Activated CD8-positive, alpha-beta T cell treated with anti-CD3 and anti-CD28 coated beads for 36 hours (primary cell): ENCODE results near the gene SAMD11. TPM values are rescaled to one million over a fixed set of nuclear protein-coding genes. Genes with fewer than 3 reads are reported as not detected.
A peak's percentile ranks its signal among the peaks of the same experiment; 100 is the strongest.

Experiments
- ATAC-seq: fragments of 200-7000 bp; cut with Tn5 transposase; one replicate; pipeline ENCODE4 v1.10.0; 2021; ENCODE audit warnings: mild to moderate bottlenecking, moderate library complexity
- CTCF ChIA-PET: fragments of 350-600 bp; sonication (Branson Sonifier 250); formaldehyde crosslinking; loops from one replicate; lab custom pipeline; 2021; ENCODE audit warnings: antibody characterized with exemption; lab: Charles Lee
- POLR2A ChIA-PET: fragments of 350-600 bp; sonication (Branson Sonifier 250); formaldehyde crosslinking; loops from one replicate; lab custom pipeline; 2021; ENCODE audit warnings: antibody characterized with exemption; lab: Charles Lee
- DNase-seq: peaks from one replicate; pipeline ENCODE4 v3.0.0-alpha.2; 2020
- H3K27ac Mint-ChIP-seq: one replicate; pipeline ENCODE4 v1.8.0; 2021; ENCODE audit warnings: mild to moderate bottlenecking, mixed read lengths
- H3K27me3 Mint-ChIP-seq: one replicate; pipeline ENCODE4 v1.8.0; 2021; ENCODE audit warnings: mixed read lengths
- H3K36me3 Mint-ChIP-seq: one replicate; pipeline ENCODE4 v1.8.0; 2021; ENCODE audit warnings: low read depth, mixed read lengths
- H3K4me1 Mint-ChIP-seq: one replicate; pipeline ENCODE4 v1.8.0; 2021; ENCODE audit warnings: low read depth, mixed read lengths
- H3K4me3 Mint-ChIP-seq: one replicate; pipeline ENCODE4 v1.8.0; 2021; ENCODE audit warnings: mild to moderate bottlenecking, moderate library complexity, mixed read lengths
- H3K9me3 Mint-ChIP-seq: one replicate; pipeline ENCODE4 v1.8.0; 2021; ENCODE audit warnings: mixed read lengths
- intact Hi-C: fragments of 100-400 bp; cut with micrococcal nuclease; formaldehyde crosslinking; loops from one replicate; pipeline ENCODE4 v1.10.0; 2022
- total RNA-seq, 2 experiments: library from RNA; stranded (reverse); gene quantifications; one replicate each; pipeline ENCODE4 v1.2.3, GENCODE V29; 2021
- TF ChIP-seq, protein P1 (sequence below): fragments of 200-600 bp; IDR thresholded peaks from one replicate; pipeline ENCODE4 v1.8.0; 2022; ENCODE audit warnings: antibody characterized with exemption, mild to moderate bottlenecking

Gene SAMD11
- total RNA-seq, 2 experiments from 2014 or later = not detected

DNA sequence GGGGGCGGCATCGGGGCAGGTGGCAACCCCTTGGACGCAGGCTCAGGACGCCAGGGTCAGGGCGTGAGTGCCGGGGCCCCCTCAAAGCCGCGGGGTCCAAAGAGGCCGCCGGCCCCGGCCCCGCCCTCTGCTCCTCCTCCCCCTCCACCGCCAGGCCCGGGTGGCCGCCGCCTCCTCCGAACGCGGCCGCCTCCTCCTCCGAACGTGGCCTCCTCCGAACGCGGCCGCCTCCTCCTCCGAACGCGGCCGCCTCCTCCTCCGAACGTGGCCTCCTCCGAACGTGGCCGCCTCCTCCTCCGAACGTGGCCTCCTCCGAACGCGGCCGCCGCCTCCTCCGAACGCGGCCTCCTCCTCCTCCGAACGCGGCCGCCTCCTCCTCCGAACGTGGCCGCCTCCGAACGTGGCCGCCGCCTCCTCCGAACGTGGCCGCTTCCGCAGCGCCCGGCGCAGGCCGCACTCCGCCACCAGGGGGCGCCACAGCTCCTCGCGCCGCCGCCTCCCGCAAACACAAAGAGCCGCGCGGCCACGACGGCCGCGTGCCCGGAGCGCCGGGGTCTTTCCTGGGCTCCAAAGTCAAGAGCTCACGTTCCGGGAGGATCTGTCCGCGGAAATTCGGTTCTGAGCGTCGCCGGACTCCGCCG, 19.3 kb upstream of the SAMD11 start:
- ATAC-seq (peak; percentile 90), DNase-seq (peak; percentile 85)
- Mint-ChIP-seq H3K27me3 (peaks cover 41% of the 10 kb centered on the region), H3K9me3 (no peaks in the 10 kb centered on the region), H3K4me1 (peaks cover 9% of the 10 kb centered on the region), H3K36me3 (no peaks in the 10 kb centered on the region), H3K4me3 (peak overlapping the region; percentile 66), H3K27ac (peak overlapping the region; percentile 64)
- TF ChIP-seq, protein P1, sequence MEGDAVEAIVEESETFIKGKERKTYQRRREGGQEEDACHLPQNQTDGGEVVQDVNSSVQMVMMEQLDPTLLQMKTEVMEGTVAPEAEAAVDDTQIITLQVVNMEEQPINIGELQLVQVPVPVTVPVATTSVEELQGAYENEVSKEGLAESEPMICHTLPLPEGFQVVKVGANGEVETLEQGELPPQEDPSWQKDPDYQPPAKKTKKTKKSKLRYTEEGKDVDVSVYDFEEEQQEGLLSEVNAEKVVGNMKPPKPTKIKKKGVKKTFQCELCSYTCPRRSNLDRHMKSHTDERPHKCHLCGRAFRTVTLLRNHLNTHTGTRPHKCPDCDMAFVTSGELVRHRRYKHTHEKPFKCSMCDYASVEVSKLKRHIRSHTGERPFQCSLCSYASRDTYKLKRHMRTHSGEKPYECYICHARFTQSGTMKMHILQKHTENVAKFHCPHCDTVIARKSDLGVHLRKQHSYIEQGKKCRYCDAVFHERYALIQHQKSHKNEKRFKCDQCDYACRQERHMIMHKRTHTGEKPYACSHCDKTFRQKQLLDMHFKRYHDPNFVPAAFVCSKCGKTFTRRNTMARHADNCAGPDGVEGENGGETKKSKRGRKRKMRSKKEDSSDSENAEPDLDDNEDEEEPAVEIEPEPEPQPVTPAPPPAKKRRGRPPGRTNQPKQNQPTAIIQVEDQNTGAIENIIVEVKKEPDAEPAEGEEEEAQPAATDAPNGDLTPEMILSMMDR = peak; percentile 81
- ChIA-PET CTCF (interaction anchor here (0.7 to 2.6 kb wide), 10 partner anchors 9 to 78 kb away, joined by 3 to 7 read pairs (median 4); partner anchors contain the start of gene PLEKHN1), POLR2A (interaction anchor here (0.9 kb wide), 1 partner anchor 60 kb away, joined by 3 read pairs; no protein-coding TSS in a partner anchor)
- intact Hi-C loops = no loop called here

GRCh38 chr1:905071-905749, 18.5 kb upstream of the SAMD11 start:
- H3K27ac Mint-ChIP-seq = no peak overlapping the region
- ATAC-seq (no peak), DNase-seq (peak; percentile 40)
- TF ChIP-seq, protein P1 = no peak
- POLR2A ChIA-PET = interaction anchor here (0.6 to 1.2 kb wide), 4 partner anchors 10 to 485 kb away, joined by 3 to 4 read pairs (median 3); no protein-coding TSS in a partner anchor
- H3K9me3 Mint-ChIP-seq = no peaks in the 10 kb centered on the region
- peak overlapping the region; percentile 56 for H3K4me3 Mint-ChIP-seq
- intact Hi-C loops = no loop called here
- H3K36me3 Mint-ChIP-seq = no peaks in the 10 kb centered on the region
- peaks cover 9% of the 10 kb centered on the region for H3K4me1 Mint-ChIP-seq
- peaks cover 36% of the 10 kb centered on the region for H3K27me3 Mint-ChIP-seq
- CTCF ChIA-PET = interaction anchor here (0.8 to 2.6 kb wide), 12 partner anchors 10 to 129 kb away, joined by 3 to 7 read pairs (median 4); partner anchors contain the start of gene PLEKHN1

GRCh38 chr1:905811-906599, 17.7 kb upstream of the SAMD11 start:
- DNase-seq (no peak), ATAC-seq (no peak)
- Mint-ChIP-seq H3K36me3 (no peaks in the 10 kb centered on the region), H3K4me1 (peaks cover 9% of the 10 kb centered on the region), H3K27ac (no peak overlapping the region), H3K9me3 (no peaks in the 10 kb centered on the region), H3K4me3 (peak overlapping the region; percentile 56), H3K27me3 (peaks cover 37% of the 10 kb centered on the region)
- TF ChIP-seq, protein P1 = no peak
- ChIA-PET POLR2A (interaction anchor here (0.6 to 1.2 kb wide), 5 partner anchors 9 to 484 kb away, joined by 3 to 4 read pairs (median 3); partner anchors contain the start of genes ISG15 and SAMD11), CTCF (interaction anchor here (0.7 to 2.6 kb wide), 7 partner anchors 9 to 128 kb away, joined by 3 to 7 read pairs (median 3); partner anchors contain the start of gene PLEKHN1)
- intact Hi-C loops = no loop called here

DNA sequence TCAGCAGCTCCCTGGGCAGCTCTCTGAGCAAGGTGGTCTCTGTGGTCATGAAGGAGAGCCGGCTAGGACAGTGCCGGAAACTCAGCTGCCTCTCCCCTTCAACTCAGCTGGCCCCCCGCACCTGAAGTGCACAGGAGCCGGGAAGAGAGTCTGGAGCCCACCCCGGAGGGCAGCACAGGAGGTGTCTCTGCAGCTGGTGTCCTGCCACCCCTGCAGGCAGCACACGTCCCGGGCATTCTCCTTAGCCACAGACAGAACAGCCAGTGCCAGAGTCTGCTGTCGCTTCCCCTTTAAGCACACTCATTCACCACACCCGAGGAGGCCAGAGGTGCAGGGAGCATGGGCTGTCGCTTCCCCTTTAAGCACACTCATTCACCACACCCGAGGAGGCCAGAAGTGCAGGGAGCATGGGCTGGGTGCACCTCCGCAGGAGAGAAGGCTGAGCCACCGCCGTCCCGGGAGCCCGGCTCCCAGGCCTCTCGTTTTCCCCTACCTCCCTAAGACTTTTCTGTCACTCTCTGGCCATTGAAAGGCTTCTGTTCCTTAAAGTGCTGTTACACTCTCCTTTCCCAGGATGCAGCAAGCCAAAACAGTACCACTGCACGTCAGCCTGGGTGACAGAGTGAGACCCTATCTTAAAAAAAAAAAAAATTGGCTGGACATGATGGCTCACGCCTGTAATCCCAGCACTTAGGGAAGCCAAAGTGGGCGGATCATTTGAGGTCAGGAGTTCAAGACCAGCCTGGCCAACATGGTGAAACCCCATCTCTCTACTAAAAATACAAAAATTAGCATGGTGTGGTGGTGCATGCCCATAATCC, 16.9 kb upstream of the SAMD11 start:
- ChIA-PET POLR2A (interaction anchor here (0.9 to 1.2 kb wide), 3 partner anchors 17 to 106 kb away, joined by 3 to 4 read pairs (median 3); partner anchors contain the start of genes ISG15 and SAMD11), CTCF (interaction anchor here (0.7 to 2.6 kb wide), 5 partner anchors 31 to 127 kb away, joined by 3 to 7 read pairs (median 3); partner anchors contain the start of gene PLEKHN1)
- ATAC-seq (peak; percentile 38), DNase-seq (peak; percentile 53)
- Mint-ChIP-seq H3K9me3 (no peaks in the 10 kb centered on the region), H3K4me3 (no peak overlapping the region), H3K36me3 (no peaks in the 10 kb centered on the region), H3K27ac (no peak overlapping the region), H3K4me1 (peaks cover 9% of the 10 kb centered on the region), H3K27me3 (peaks cover 41% of the 10 kb centered on the region)
- TF ChIP-seq, protein P1 = no peak
- intact Hi-C loops = no loop called here
